GM11168 (cell line): ENCODE results near the gene BEAN1.

Experiments used
- in situ Hi-C: fragments of 300-500 bp; cut with MboI; formaldehyde crosslinking; loops from one replicate; pipeline ENCODE4 v1.12.0; 2022; ENCODE audit warnings: low sequenced_read_pairs; ENCODE audit not compliant: unreplicated experiment

Gene BEAN1, protein sequence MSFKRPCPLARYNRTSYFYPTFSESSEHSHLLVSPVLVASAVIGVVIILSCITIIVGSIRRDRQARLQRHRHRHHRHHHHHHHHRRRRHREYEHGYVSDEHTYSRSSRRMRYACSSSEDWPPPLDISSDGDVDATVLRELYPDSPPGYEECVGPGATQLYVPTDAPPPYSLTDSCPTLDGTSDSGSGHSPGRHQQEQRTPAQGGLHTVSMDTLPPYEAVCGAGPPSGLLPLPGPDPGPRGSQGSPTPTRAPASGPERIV

DNA sequence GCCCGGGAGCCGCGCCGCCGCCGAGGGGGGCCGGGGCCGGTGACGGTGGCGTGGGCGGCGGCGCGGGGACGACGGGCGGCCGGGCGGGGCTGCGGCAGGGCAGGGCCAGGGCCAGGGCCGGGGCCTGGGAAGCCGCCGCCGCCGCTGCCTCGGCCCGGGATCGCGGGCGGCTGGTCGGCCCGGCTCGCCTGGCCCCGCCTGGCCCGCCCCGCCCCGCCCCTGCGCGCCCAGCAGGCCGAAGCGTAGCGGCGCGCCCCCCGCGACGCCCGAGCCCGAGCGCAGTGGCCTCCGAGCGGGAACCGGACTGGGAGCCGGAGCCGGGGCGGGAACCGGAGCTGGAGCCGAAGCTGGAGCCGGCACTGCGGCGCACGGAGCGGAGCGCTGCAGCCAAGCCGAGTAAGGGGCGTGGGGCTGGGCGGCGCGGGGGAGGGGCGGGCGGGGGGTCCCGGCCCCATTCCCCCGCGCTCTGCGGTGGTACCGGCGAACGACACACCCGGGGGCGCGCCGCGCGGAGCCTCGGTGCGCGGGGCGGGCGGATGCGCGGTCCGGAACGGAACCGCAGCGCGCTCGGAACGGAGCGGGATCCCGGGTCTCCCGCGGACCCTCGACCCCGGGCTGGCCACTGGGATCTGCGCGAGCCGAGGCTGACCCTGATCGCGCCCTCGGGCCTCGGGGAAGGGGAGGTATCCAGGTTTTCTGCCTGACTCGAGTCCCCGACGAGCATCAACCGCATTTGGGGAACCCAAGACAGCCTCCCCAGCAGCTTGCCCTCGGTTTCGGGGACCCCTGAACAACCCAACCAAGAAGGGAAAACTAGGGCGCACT, at the start of gene BEAN1:
Gene BEAN1, plus strand, starts transcription at position 260 of the 825 bp plus-strand sequence. CDS start 10,382 bp downstream, outside the sequence.
- in situ Hi-C loops, result no loop called here

DNA sequence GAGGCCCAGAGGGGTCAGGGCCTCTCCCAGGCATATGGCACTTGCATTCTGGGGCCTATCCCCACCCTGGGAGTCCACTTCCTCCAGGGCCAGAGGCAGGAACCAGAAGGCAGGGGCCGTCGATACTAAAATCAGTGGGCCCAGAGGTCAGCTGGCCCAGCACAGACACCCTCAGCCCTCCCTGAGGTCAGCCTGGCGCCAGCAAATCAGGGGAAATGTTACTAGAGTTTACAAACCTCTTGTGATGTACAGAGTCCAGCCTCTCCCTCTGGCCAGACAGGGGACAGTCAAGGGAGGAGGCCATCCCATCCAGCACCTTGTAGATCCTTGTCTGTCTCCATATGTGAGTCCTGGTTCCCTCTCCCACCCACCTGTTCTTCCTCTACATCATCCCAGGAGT, 49.8 kb upstream of the BEAN1 start:
- in situ Hi-C loops, result no loop called here

DNA sequence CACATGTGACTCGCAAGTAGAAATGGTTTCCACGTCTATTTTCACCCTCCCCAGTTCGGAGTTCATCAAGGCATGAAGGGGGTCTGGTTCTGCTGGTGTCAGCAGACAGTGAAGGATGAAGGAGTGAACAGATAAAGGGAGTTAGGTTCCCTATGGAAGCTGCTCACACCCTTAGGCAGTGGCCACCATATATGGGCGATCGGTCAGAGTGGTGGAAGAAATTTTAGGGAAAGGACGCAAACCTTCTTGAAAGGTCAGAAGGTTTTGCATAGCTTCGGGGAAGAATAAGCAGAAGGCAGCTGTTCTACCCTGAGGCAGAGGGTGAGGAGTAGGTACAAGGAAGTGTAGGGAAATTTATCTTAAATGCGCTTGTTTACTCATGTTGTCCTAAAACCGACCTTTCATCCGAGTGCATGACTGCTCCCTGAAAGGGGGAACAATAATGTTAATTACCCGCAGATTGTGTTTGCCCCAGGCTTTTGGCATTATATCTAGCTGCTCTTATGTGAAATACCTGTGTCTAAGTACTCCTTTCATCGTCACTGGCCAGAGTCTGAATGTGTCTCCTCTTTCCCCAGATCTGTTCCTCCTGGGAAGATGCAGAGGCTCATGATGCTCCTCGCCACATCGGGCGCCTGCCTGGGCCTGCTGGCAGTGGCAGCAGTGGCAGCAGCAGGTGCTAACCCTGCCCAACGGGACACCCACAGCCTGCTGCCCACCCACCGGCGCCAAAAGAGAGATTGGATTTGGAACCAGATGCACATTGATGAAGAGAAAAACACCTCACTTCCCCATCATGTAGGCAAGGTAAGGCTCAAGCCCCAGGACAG, 48.1 kb upstream of the BEAN1 start:
- in situ Hi-C loops, result no loop called here

DNA sequence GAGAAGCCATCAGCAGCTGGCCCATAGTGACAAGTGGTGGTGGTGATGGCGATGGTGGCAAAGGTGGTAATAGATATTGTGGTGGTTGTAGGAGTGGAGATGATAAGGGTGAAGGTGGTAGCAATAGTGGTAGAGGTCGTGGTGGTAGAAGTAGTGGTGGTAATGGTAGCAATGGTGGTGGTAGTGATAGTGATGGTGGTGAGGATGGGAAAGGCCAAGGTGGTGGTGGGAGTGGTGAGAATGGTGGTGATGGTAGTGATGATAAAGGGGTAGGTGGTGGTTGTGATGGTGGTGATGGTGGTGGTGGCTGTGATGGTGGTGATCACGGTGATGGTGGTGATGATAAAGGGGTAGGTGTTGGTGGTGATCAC, 47.5 kb upstream of the BEAN1 start:
- in situ Hi-C loops, result no loop called here

DNA sequence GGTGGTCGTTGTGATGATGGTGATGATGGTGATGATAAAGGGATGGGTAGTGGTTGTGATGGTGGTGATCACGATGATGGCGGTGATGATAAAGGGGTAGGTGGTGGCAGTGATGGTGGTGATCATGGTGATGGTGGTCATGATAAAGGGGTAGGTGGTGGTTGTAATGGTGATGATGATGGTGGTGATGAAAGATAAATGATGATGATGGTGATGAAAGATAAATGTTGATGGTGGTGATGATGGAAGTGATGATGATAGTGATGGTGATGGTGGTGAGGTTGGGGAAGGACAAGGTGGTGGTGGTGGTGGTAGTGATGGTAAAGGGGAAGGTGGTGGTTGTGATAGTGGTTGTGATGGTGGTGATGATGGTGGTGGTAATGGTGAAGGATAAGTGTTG, 46.7 kb upstream of the BEAN1 start:
- in situ Hi-C loops, result no loop called here

DNA sequence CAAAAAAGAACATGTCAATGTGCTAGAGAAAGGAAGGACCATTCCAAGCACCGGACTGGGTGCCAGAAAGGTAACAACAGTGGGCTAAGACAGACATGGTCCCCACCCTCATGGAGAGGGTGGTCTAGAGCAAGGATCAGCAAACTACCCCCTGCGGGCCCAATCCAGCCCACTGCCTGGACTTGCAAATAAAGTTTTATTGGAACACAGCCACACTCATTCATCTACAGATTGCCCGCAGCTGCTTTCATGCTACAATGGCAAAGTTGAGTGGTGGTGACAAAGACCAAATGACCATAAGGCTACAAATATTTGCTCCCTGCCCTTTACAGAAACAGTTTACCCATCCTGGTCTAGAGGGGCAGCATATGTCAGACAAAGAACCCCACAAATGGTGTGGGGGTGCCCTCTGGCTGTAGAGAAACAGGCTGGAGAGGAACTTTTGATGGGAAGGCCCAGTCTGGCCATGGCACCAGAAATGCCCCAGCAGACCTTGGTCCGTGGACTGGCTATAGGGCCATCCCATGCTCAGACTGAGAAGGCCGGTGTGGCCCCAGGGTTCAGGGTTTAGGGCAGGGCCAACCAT, 45.4 kb upstream of the BEAN1 start:
- in situ Hi-C loops, result no loop called here

DNA sequence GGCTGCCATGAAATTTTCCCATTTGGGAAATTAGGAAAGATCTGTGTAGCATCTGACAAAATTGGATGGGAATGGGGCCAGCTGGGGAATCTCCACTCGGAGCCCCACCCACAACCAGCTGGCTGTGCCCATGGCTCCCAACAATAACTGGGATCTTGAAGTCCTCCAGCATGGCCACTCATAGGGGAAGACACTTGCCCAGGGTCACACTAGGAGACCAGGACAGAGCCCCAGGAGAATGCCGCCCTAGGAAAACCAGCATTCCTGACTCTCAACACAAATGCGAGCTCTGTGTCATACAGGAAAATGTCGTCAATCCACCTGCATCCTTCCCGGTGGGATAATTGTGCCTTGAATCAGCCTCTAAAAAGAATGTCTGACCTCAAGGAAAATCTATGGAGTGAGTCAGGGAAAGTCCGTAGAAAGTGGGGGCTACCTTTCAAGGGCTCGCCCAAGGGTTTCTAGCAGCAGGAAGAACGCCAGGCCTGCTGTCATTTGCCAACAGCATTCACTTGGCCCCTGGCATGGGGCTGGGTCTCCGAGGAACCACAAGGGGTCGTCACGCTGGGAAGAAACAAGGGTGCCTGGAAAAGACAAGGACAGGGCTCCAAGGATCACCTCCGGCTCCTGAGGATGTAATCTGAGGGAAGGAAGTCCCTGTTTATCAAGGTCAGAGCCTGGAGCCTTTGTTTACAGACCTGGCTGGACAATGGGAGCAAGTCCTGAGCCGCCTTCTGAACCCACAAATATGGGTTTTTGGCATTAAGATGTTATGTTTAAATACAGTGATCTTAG, 44.7 kb upstream of the BEAN1 start:
- in situ Hi-C loops, result no loop called here

DNA sequence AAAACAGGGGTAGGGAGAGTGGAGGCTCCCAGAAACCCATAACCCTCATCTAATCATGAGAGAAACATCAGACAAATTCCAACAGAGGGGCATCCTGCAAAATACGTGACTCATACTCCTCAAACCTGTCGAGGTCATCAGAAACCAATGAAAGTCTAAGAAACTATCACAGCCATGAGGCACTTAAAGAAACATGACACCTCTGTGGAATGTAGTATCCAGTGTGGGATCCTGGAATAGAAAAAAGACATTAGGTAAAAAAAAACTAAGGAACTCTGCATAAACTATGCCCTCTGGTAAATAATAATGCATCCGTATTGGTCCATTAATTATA, 44.2 kb upstream of the BEAN1 start:
- in situ Hi-C loops, result no loop called here

DNA sequence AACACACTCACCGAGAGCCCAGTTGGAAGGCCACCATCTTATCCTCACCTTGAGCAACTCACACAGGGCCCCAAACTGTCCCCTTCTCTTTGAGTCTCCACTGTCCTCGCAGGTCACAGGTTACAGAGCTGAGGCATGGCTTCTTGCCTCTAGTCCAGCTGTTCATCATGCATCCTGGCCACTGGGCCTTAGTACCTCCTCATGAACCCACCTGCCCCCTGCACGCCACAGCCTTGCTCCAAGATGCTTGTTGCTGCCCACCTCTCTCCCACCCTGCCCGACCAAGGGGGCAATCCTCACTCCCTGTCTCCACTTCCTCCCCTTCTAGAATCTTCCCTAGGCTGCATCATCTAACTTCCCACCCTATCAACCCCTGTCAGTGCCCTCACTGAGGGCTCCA, 43.5 kb upstream of the BEAN1 start:
- in situ Hi-C loops, result no loop called here

DNA sequence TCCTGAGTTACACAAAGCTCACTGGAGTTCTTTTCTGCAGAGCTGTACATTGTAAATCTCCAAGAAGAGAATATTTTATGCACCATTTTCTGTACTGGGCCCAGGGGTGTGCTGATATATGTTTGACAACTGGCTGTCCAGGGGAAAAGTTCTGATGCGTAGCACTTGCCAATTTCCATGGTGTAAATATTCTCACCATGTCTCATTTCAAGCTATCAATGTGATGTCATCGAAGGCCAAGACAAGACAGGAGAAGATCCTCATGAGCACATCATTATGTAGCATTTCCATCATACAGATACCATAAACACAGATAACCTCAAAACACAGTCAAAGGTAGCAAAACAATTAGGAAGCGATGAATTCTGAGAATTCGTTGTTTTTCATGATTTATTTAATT, 41.7 kb upstream of the BEAN1 start:
- in situ Hi-C loops, result no loop called here

DNA sequence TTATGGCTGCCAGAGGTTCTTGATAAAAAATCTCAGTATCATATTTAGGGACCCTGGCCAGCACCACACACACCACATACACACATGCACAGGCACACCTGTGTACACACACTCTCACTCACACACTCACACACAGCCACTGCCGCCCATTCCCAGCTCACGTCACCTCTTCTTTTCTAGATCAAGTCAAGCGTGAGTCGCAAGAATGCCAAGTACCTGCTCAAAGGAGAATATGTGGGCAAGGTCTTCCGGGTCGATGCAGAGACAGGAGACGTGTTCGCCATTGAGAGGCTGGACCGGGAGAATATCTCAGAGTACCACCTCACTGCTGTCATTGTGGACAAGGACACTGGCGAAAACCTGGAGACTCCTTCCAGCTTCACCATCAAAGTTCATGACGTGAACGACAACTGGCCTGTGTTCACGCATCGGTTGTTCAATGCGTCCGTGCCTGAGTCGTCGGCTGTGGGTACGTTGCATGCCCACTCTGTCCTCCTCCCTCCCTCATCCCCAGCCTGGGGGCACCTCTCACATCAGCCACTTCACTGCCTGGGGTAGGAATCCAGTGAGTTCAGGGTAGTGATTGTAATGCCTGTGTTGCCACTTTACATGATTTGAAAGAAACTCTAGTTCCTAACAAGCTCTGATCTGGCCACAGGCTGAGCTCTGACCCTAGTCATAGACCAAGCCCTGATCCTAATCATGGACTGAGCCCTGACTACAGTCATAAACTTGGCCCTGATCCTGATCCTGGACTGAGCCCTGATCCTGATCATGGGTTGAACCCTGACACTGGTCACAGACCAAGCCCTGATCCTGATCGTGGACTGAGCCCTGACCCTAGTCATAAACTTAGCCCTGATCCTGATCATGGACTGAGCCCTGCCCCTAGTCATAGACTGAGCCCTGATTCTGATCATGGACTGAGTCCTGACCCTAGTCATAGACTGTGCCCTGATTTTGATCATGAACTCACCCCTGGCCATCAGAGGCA, 40.2 kb upstream of the BEAN1 start:
- in situ Hi-C loops, result no loop called here

DNA sequence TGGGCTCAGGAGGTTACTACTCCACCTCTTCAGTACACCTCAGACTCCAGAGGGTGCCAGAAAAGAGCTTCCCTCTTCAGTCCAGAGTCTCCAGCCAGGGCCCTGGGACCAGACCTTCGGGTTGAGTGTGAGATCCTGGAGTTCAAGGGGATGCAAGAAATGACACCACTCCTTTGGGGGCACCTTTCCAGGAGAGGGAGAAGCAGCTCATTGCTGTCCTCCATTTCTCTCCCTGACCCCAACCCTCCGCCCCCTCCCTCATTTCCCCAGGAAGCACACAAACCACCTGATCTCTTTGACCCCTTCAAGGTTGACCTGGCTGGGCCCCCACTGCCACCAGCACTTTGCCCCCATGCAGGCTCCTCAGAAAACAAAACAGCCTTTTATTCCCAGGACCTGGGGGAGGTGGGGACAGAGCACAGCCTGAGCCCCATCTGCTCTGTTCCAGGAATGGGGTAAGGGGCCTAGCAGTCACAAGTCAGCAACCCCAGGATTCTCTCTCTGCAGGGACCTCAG, 39.2 kb upstream of the BEAN1 start:
- in situ Hi-C loops, result no loop called here

DNA sequence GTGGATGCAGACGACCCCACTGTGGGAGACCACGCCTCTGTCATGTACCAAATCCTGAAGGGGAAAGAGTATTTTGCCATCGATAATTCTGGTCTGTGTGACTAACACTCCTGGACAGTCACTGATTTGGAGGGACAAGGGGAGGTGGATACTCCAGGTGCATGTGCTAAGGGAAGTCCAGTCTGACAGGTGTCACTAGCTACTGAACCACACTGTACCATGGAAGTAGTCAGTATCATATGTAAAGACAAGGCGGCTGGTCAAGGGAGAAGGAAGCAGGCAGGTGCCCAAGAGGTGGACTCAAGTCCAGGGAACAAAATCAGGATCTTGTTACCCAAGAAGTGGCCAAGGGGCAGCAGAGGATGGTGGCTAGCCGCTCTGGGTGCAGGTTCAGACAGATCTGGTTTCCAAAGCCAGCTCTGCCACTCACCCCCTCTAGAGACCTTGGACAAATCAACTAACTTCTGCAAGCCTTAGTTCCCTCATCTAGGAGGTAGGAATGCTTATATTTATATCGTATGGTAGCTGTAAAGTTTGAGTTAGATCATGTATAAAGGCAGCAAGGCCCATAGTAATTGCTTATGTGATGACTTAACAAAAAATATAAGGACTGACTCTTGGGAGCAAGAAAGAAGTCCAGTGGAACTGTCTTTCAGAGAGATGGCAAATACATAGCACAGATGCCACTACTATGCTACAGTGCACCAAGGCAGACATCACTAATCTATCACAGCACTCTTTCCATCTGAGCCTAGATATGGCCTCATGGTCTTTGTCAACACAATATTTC, 38.5 kb upstream of the BEAN1 start:
- in situ Hi-C loops, result no loop called here

DNA sequence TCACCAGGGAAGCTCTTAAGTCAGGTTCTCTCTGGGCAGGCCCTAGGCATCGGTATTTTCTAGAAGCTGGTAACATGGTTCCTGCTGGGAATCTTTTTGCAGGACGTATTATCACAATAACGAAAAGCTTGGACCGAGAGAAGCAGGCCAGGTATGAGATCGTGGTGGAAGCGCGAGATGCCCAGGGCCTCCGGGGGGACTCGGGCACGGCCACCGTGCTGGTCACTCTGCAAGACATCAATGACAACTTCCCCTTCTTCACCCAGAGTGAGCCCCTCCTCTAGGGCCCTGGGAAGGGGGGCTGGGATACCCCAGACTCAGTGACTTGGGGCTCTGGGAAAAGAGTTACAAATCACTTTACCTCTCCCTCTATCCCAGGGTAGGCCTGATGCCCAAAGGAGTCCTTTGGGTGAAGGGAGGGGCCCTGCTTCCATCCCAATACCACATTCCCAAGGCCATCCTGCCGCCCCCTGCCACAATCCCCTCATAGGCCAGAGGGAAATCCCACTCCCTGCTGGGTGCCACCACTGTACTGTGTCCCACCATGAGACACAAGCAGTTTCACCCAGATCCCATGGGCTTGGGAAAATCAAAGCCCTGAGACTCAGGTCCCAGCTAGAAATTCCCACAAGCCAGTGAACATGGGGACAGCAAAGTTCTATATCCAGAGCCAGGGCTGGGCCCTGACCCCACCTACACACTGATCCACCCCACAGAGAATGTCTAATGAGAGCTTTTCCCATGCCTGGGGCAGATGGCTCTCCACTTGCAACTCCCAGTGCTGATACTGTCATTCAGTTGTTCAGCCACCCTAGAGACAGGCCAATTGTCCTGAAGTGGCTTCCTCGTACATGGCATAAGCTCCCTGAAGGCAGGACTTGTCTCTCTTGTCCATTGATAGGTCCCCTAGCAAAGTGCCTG, 37.6 kb upstream of the BEAN1 start:
- in situ Hi-C loops, result no loop called here

DNA sequence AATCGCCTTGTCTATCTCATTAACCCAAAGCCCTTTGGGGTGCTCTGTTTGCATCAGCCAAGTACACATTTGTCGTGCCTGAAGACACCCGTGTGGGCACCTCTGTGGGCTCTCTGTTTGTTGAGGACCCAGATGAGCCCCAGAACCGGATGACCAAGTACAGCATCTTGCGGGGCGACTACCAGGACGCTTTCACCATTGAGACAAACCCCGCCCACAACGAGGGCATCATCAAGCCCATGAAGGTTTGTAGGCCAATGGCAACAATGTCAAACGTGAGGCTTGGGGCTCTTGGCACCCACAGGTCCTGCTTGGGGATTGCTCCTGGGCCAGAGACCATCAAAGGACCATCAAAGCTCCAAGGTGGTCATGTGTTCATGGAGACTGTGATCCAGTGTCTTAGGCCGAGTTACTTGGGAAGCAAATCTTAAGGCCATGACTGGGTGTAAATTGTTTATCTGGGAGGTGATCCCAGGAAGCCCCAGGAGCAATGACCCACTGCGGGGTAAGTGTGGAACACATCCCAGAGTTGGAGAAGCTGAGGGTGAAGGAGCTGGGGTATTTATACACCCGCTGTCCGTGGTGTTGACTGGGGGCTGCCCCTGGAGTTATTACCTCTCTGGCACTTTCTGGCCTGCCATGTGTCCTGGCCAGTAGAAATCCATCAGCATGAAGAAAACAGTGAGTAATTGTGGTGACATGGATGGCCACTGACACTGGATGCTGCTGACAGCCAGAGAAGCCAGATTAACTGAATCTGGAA, 36.6 kb upstream of the BEAN1 start:
- in situ Hi-C loops, result no loop called here
